NCI-H345 treated with DMSO at 0.1 percent for 48 hours (cell line): ENCODE results near the gene RFX3.

ENCODE experiments used
- DNase-seq: peaks from one replicate; lab custom pipeline; 2025; ENCODE audit not compliant: unreplicated experiment; lab: John Stamatoyannopoulos, UW

RFX3 gene

DNA sequence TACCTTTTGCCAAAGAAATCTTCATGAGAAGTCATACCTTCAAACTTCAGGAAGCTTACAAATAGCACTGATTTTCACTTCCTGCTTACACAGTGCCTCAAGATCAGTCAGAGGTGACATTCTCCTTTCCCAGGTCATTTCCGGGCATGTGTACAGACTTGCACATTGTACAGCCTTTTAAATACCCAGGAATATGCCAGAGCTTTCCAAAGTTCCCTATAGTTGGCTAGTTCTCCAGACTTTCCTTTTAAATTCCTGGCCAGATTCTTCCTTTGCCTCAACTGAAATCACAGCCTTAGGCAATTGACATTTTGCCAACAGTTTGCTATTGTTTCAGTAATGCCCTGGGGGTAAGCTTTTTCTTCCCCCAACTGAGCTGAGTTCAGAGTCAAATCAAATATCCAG is 47.2 kb downstream of the RFX3 start:
- no peak for DNase-seq

- DNase-seq: no peak
These were observed 48.5 kb downstream of the RFX3 start for GRCh38 chr9:3477236-3477834.

DNA sequence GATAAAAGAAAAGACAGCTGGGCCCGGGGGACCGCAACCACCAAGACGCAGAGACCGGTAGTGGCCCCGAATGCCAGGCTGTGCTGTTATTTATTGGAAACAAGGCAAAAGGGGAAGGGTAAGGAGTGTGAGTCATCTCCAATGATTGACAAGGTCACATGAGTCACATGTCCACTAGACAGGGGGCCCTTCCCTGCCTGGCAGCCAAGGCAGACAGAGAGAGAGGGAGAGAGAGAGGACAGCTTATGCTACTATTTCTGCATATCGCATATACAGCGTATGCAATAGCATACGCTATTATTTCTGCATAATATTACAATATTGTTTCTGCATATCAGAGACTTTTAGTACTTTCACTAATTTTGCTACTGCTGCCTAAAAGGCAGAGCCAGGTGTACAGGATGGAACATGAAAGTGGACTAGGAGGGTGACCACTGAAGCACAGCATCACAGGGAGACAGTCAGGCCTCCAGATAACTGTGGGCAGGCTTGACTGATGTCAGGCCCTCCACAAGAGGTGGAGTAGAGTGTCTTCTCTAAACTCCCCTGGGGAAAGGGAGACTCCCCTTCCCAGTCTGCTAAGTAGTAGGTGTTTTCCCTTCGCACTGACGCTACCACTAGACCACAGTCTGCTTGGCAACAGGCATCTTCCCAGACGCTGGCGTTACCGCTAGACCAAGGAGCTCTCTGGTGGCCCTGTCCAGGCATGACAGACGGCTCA is 50.3 kb downstream of the RFX3 start:
- DNase-seq: no peak

DNA sequence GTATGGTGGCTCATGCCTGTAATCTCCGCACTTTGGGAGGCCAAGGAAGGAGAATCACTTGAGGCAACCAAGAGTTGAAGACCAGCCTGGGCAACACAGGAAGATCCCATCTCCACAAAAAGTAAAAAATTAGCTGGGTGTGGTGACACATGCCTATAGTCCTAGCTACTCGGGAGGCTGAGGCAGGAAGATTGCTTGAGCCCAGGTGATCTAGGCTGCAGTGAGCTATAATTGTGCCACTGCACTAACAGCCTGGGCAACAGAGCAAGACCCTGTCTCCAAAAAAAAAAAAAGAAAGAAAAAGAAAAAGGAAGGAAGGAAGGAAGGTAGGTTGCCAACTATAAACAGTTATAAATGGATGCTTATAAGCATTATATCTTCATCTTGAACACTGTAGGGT is 51.0 kb downstream of the RFX3 start:
- no peak for DNase-seq

DNA sequence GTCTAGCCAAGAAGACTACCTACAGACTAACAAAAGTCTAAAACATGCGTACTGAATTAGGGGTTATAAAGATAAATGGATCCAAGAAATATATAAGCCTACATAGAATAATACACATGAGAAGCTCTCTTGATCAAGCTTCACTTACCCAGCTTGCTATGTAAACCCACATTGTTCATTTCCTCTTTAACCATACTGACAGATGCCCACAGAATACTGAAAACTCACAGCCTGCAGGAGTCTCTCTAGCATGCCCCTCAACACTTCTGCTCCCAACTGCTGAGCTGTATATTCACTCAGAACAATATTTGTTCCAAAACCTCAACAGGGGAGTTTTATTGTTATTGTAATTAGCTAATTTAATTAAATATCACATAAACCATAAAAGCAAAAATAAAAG is 52.4 kb downstream of the RFX3 start:
- DNase-seq: no peak

GRCh38 chr9:3471883-3472282 is 53.9 kb downstream of the RFX3 start:
- DNase-seq: no peak

DNA sequence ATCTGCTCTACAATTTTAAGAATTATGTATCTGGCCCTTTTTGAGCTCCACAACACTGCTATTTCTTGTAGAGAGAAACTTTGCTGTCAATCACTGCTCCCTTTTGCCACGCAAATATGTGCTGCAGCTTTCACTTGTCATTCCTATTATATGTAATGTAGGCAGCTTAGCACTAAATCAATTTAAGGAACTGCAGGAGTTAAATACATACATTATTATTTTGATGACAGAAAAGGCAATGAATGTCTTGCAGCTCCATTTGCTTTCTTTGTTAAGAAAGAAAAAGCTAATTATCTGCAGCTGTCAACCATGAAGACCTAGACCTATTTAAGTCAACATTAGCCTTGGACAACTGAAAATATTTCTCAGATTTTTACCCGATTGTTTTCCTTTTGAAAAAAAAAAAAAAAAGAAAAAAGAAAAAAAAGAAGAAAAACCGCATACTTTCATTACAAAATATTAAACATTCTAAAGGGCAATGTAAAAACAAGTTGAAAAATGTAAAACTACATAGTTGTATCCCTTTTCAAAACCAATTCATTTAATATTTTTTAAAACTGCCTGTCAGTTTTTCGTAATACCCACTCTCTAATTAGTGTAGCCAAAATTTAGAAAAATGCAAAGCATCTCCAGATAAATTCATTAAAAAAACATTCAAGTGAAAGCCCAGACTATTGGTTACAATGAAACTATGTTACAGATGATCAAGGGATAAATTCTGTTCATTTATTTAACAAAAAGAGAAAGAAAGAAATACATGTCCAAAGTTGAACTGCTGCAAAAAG is 57.2 kb downstream of the RFX3 start:
- no peak for DNase-seq

DNA sequence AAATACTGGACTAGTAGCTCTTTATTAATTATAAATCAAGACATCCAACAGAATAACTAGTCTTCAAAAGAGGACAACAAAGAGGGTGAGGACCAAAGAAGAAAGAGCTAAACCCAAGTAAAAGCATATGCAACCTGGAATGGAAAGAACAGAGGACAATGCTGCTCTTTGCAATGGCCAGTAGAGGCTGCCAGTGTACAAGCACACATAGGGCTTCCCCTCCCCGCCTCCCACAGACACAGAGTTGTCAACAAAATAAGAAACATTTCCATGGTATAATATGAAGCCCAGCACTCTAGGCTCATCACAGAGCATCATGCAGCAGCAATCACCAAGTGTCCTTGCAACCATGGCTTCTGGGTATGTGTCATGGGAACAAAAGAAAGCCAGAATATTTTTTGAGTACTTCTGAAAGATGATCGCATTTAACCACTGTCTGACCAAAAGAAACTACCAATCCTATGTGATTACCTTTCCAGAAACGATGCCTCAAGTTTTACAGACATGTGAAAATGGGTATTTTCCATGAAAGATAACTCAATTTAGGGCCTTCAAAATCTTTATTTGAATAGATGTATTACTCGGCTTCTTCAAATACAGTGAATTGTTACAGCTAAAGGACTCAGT is 58.1 kb downstream of the RFX3 start:
- DNase-seq: peak; percentile 24

DNA sequence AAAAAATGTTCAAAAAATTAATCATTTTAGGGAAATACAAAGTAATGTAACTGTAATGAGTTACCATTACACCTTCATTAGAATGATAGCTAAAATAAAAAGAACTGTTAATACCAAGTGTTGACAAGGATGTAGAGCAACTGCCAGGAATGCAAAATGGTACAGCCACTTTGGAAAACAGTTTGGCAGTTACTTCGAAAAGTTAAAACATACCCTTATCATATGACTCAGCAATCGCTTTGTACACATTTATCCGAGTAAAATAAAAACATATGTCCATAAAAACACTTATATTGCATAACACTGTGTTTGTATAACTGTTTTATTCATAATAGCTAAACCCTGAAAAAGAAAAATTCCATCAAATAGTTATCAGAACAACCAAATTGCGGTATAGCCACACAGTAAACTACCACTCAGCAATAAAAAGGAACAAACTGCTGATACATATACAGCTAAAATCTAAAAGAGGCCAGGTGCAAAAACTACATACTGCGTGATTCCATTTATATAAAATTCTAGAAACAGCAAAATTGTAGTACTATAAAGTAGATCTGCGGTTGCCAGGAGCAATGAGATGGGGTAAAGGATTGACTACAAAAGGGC is 61.7 kb downstream of the RFX3 start:
- no peak for DNase-seq

GRCh38 chr9:3458806-3459475 is 66.9 kb downstream of the RFX3 start:
- peak; percentile 18 for DNase-seq

DNA sequence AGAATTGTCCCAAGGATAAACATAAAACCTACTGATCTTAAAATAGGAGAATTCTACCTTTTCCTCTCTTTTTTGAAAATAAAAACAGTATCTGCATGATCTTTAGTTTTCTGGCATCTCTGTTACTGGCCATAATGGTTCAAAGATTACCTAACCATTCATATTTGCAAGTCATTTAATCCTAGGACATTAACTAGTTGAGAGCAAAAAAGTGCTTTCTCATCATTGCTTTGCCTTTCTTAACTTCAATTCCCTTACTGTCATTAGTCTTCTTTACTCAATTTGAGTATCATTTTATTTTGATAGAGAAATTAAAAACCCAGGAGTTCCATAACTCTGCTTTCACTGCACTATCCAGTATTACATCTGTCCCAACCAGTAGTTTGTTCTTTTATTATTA is 68.6 kb downstream of the RFX3 start:
- DNase-seq: no peak

GRCh38 chr9:3455717-3456116 is 70.1 kb downstream of the RFX3 start:
- DNase-seq: no peak

DNA sequence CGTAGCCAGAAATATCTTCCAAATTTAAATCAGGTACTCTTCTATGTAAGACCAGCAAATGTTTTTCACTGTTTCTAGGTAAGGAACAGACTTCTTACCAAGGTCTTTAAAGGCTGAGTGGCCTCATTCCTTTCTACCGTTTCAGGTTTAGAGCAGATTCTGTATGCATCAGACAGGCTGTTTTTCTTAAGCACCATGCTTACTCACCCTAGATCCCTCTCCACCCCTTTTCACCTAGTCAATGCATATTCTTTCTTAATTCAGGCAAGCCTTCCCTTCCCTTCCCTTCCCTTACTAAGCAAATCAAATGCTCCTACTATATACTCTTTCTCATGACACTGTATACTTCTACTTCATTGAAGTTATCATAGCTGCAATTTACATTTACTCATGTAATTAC is 70.7 kb downstream of the RFX3 start:
- no peak for DNase-seq

GRCh38 chr9:3451956-3452355 is 73.8 kb downstream of the RFX3 start:
- DNase-seq: no peak

DNA sequence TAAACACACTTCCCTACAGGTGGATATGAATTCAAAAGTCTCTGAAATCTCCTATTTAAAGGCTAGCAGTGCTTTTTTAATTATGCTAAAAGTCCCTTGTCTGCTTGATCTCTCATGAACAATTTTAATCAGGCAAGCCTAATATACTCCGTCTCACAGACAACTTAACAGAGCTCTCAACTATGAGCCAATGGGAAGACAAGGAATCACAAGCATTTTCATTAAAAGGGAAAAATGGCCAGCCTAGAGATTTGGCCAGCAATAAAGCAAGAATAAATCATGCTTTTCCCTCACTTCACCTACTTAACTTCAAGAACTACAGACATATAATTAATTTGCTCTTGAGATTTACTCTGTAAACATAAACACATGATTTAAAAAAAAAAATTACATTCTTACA is 78.0 kb downstream of the RFX3 start:
- DNase-seq: no peak

GRCh38 chr9:3447143-3447542 is 78.7 kb downstream of the RFX3 start:
- DNase-seq: no peak

- no peak for DNase-seq
These were observed 79.5 kb downstream of the RFX3 start for GRCh38 chr9:3446313-3446712.

DNA sequence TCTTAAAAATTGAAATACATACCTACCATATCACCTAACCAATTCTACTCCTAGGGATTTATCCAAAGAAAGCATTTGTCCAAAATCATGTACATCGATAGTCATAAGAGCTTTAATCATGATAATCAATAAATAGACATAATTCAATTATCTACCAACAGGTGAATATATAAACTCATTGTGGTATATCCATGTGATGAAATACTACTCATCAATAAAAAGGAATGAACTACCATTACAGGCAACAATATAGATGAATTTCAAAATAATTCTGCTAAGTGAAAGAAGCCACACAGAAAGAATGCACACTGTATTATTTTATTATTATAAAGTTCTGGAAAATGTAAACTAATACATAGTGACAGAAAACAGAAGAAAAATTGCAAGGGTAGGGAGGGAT is 81.8 kb downstream of the RFX3 start:
- DNase-seq: no peak

DNA sequence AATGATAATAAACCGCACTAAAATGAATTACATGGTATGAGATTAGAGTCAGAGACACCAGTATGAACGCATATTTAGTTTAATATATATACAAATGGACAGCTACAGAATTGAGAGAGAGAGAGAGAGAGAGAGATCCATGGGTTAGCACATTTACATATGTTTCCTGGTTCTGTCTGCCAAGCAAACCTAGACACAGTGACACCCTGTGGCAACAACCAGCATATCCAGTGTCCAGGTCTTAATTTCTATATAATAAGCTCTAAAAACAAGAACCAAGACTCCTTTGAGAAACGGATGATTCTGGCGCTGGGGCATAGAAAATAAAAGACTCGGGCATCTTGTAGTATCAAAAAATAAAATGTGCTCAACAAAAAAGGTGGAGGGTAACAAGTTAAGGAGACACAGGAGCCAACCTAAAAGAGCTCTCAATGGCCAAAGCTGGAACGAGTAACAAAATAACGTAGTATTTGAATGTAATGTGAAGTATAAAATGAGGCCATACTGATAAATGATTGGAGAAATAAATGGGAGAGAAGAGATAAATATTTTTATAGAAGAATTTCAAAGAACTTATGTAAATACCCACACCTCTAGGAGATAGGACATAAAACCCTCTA is 84.5 kb downstream of the RFX3 start:
- no peak for DNase-seq

- no peak for DNase-seq
These were observed 89.0 kb downstream of the RFX3 start for GRCh38 chr9:3436629-3437420.
